MG63 (cell line): ENCODE results near the gene SEMA4D. TPM values are rescaled to one million over a fixed set of nuclear protein-coding genes. Genes with fewer than 3 reads are reported as not detected.

Source experiments
- DNase-seq: peaks from one replicate; pipeline ENCODE4 v3.0.0-alpha.2; 2020
- H3K27me3 ChIP-seq: fragments of 250-450 bp; sonication (Bioruptor Pico); 2 replicates; pipeline ENCODE4 v1.5.1; 2020; ENCODE audit warnings: mild to moderate bottlenecking, moderate library complexity
- H3K36me3 ChIP-seq: fragments of 250-450 bp; sonication (Bioruptor Pico); 2 replicates; pipeline ENCODE4 v1.5.1; 2020; ENCODE audit warnings: mild to moderate bottlenecking, moderate library complexity
- H3K4me3 ChIP-seq: fragments of 250-450 bp; sonication (Bioruptor Pico); 2 replicates; pipeline ENCODE4 v1.5.1; 2020; ENCODE audit warnings: mild to moderate bottlenecking, moderate library complexity
- H3K9me3 ChIP-seq: fragments of 250-450 bp; sonication (Bioruptor Pico); 2 replicates; pipeline ENCODE4 v1.5.1; 2020; ENCODE audit warnings: mild to moderate bottlenecking, moderate library complexity
- total RNA-seq: library from RNA; depleted of rRNA; stranded (reverse); fragments of >200 nt; shearing (Covaris generic); gene quantifications from 2 replicates; pipeline ENCODE4 v1.2.3, GENCODE V29; 2014; ENCODE audit warnings: low replicate concordance

The SEMA4D gene
- total RNA-seq, 1 experiment from 2014 or later: 0.23 TPM

GRCh38 chr9:89388084-89388867, 109.6 kb downstream of the SEMA4D start:
- no peaks in the 10 kb centered on the region for H3K36me3 ChIP-seq
- H3K4me3 ChIP-seq: no peak overlapping the region
- H3K9me3 ChIP-seq: no peaks in the 10 kb centered on the region
- no peak for DNase-seq
- H3K27me3 ChIP-seq: no peaks in the 10 kb centered on the region

DNA sequence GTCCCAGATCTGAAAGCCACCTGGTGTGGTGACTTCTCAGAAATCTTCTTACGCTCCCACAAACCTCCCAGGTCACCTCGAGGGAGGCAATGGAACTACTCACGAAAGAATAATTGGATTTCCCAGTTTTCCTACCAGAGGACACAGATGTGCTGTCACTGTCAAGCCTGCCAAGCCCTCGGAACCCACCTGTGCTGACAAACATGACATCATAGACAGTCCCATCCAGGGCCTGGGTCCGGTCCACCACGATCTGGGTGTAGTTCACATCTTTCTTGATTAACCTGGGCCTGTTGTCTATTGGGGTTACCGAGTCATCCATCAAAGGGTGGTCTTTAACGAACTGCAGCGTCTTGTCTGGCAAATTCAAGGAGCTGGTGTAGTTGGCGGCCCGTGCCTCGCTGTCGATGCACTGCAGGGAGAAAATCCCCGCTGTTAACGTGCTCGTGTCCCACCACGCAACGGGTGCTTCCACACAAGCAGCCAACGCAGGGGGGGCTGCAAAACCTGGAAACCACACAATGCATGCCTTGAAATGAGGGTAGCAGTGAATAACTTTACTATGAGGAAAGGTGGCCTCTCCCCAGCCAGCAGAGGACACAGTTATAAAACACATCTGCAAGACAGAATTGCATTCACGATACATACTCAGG, 110.6 kb downstream of the SEMA4D start:
- DNase-seq: no peak
- Histone ChIP-seq H3K27me3 (no peaks in the 10 kb centered on the region), H3K36me3 (no peaks in the 10 kb centered on the region), H3K9me3 (no peaks in the 10 kb centered on the region), H3K4me3 (no peak overlapping the region)

DNA sequence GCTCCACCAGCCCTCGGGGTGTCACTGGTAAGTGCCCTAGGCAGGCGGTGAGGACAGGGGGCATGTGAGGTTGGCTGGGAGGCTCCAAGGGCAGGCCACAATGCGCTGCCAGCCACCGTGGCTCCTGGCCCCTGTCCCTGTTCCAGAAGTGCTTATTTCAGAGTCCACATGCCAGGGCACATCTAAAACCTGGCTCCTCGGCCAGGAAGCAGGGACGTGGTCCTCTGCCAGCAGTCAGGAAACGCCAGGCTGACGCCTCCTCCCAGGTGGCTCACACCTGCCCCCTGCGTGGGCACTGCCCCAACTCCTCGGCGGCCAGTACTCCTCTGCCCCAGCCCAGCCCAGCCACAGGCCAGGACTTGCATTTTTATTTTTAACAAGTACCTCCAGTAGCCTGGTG, 111.1 kb downstream of the SEMA4D start:
- DNase-seq: no peak
- no peaks in the 10 kb centered on the region for H3K9me3 ChIP-seq
- no peaks in the 10 kb centered on the region for H3K27me3 ChIP-seq
- no peak overlapping the region for H3K4me3 ChIP-seq
- no peaks in the 10 kb centered on the region for H3K36me3 ChIP-seq

GRCh38 chr9:89386206-89386605, 111.7 kb downstream of the SEMA4D start:
- Histone ChIP-seq H3K36me3 (no peaks in the 10 kb centered on the region), H3K27me3 (no peaks in the 10 kb centered on the region), H3K9me3 (no peaks in the 10 kb centered on the region), H3K4me3 (no peak overlapping the region)
- no peak for DNase-seq

GRCh38 chr9:89384783-89385182, 113.1 kb downstream of the SEMA4D start:
- no peak overlapping the region for H3K4me3 ChIP-seq
- no peaks in the 10 kb centered on the region for H3K36me3 ChIP-seq
- no peaks in the 10 kb centered on the region for H3K9me3 ChIP-seq
- no peak for DNase-seq
- no peaks in the 10 kb centered on the region for H3K27me3 ChIP-seq

- Histone ChIP-seq H3K36me3 (no peaks in the 10 kb centered on the region), H3K4me3 (no peak overlapping the region), H3K9me3 (no peaks in the 10 kb centered on the region), H3K27me3 (no peaks in the 10 kb centered on the region)
- DNase-seq: no peak
Observed at GRCh38 chr9:89383721-89384300, 114.1 kb downstream of the SEMA4D start.

GRCh38 chr9:89383030-89383720, 114.7 kb downstream of the SEMA4D start:
- DNase-seq: no peak
- H3K27me3 ChIP-seq: no peaks in the 10 kb centered on the region
- no peaks in the 10 kb centered on the region for H3K36me3 ChIP-seq
- H3K9me3 ChIP-seq: no peaks in the 10 kb centered on the region
- no peak overlapping the region for H3K4me3 ChIP-seq

DNA sequence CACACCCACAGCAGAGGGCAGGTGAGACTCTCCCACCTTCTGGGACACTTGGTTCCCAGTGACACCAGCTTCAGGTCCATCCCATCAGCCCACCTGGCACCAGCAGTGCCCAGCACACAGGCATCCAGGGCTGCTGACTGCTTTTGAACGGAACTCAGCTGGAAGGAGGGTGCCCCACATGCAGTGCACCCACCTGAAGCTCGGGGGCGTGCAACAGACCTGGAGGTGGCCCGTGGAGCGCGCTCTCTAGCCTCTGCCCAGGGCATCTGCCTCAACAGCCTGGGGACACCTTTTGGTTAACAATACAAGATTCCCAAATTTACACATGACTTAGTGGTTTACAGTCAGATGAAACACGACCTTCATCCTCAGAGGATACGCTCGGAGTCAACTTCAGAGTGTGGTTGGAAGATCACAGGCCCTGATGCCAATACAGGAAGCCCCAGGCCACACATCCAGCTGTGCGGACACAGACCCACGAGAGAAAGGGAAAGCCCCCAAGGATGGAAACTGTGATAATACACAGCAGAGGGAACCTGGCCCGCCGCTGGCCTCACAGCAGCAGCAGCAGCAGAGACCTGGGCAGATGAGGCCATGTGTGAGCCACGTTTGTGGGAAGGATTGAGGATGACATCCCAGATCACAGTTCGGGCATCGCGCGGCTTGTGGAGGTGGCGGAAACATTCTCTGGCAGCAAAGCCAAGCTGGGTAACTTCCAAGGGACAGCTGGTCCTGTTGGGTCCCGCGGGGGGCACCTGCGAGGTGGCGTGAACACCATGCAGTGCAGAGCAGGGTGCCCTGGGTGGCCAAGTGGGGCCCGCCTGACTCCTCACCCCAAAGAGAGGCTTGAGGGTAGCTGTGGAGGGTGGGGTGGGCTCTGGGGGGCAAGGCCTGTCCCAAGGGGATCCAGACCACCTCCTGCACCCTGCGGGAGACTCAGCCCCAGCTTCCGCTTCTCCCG, 115.6 kb downstream of the SEMA4D start:
- H3K27me3 ChIP-seq: no peaks in the 10 kb centered on the region
- H3K9me3 ChIP-seq: no peaks in the 10 kb centered on the region
- DNase-seq: no peak
- no peak overlapping the region for H3K4me3 ChIP-seq
- no peaks in the 10 kb centered on the region for H3K36me3 ChIP-seq

DNA sequence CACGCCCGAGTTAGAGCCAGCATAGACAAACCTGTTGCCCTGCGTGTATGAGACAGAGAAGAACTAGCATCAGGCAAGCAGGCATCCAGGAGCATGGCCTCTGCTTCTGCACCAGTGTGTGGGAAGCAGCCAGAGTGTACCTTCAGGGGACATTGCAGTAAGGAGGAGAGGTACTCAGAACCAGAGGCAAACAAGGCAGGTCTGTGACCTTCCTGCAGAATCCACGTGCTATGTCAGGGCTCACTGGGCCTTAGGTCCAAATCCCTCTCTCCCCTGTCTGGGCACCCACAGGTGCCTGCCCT, 116.7 kb downstream of the SEMA4D start:
- no peak for DNase-seq
- H3K9me3 ChIP-seq: no peaks in the 10 kb centered on the region
- no peaks in the 10 kb centered on the region for H3K36me3 ChIP-seq
- H3K4me3 ChIP-seq: no peak overlapping the region
- no peaks in the 10 kb centered on the region for H3K27me3 ChIP-seq

DNA sequence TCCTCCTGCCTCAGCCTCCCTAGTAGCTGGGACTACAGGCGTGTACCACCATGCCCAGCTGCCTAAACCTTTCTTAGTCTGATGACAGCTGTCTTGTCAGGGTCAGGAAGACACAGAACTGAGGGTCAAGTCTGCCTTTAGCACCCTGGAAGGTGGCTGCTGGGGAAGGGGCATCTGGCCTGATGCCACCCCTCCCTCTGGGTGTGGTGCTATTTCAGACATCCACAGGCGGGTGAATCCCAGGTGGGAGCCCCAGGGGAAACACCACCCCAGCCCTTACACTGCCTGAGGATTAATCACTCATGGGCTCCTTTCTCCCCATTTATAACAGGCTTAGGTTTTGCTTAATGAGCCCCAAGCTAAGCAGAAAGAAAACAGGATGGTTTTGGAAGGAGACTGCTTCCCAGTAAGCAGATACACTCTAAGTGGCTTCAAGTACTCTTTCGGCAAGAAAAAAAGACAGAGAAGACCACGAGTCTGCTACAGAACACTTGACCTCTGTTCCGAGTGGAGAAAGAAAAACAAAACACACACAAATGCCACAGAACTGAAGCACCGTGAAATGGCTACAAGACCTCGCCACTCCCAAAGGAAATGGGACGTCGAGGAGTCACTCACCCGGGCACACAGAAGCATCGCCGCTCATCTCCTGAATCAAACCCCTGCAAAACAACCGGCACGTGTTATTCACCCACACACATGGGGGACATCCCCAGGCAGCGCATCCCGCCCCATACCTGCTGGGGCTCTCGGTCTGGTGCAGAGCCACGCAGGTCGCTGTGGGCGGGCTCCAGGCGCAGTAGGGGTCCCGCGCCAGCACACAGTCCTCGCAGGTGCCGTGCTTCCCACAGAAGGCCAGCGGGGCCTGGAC, 117.2 kb downstream of the SEMA4D start:
- DNase-seq: no peak
- Histone ChIP-seq H3K27me3 (no peaks in the 10 kb centered on the region), H3K4me3 (no peak overlapping the region)

DNA sequence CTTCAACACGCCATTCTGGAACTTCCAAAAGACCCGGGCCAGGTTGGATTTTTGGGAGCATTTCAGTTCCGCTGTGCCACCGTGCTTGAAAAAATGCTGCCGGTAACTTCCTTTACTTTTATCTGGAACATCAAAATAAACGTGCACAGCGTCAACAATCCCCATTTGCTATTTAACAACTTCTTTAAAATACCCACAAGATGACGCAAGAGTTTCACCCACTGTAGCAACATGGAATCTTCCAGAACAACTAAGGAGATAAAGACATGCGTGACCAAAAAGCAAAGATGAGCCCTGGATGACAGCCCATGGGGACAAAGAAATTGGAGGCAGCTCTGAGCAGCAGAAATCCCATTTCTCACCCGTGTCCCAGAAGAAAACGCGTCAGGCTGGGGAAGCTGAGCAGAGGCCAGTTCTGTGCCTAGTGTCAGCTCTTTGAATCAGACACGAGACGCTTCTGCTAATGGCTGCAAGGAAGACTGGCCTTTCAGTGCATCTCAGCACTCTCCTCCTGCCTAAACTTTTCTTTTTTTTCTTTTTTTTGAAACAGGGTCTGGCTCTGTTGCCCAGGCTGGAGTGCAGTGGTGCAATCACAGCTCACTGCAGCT, 118.3 kb downstream of the SEMA4D start:
- no peak for DNase-seq
- Histone ChIP-seq H3K4me3 (no peak overlapping the region), H3K27me3 (no peaks in the 10 kb centered on the region), H3K36me3 (no peaks in the 10 kb centered on the region), H3K9me3 (no peaks in the 10 kb centered on the region)

More for the DNA sequence above, 117.2 kb downstream of the SEMA4D start:
- no peaks in the 10 kb centered on the region for H3K9me3 ChIP-seq
- H3K36me3 ChIP-seq: no peaks in the 10 kb centered on the region

GRCh38 chr9:89379031-89379430, 118.9 kb downstream of the SEMA4D start:
- no peak for DNase-seq
- Histone ChIP-seq H3K4me3 (no peak overlapping the region), H3K27me3 (no peaks in the 10 kb centered on the region), H3K36me3 (no peaks in the 10 kb centered on the region), H3K9me3 (no peaks in the 10 kb centered on the region)

- Histone ChIP-seq H3K36me3 (no peaks in the 10 kb centered on the region), H3K9me3 (no peaks in the 10 kb centered on the region), H3K4me3 (no peak overlapping the region), H3K27me3 (no peaks in the 10 kb centered on the region)
- no peak for DNase-seq
Observed at GRCh38 chr9:89378541-89378940, 119.4 kb downstream of the SEMA4D start.

DNA sequence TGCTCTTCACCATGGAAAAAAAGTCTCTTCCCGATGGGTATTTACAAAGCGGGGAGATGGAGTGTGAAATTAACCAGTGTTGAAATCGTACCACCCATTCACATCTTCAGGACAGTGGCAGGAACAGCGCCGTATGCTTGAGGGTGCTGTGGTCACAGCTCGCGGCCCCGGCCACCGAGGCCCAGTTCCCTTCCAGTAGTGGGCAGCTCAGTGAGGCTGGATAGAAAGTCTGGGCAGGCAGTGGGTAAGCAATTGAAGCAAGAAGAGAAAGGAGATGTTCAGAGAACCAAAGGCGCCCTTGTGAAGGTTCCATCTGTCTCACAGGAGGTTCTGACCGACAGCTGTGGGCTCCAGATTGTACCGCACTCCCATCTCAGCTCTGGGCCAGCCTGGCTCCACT, 120.5 kb downstream of the SEMA4D start:
- H3K27me3 ChIP-seq: no peaks in the 10 kb centered on the region
- no peaks in the 10 kb centered on the region for H3K36me3 ChIP-seq

DNA sequence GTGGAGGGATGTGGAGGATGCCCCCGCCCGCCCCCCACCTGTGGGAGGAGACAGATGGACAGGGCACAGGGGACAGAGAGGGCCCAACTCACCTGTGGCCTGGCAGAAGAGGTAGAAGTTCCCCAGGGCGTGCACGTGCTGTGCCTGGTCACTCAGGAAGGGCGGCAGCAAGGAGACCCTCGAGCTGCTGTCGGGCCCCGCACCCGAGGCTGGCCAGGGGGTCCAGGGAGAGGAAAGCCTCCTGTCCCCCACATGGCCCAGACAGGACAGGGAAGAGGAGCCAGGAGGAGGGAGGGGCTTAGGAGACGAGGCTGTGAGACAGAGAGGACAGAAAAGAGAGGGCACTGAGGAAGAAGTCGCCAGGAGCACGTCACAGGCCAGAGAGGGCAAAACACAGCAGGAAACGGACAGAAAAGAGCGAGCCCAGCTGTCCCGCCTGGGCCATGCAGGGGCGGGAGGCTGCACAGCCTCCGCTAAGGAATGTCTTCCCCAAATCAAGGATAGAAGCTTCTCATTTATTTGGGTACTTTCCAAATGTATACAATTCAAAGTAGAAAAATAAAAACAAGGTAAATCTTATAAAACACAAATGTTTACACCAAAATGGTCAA, 121.1 kb downstream of the SEMA4D start:
- Histone ChIP-seq H3K36me3 (no peaks in the 10 kb centered on the region), H3K27me3 (no peaks in the 10 kb centered on the region), H3K4me3 (no peak overlapping the region), H3K9me3 (no peaks in the 10 kb centered on the region)
- no peak for DNase-seq

More for the DNA sequence above, 120.5 kb downstream of the SEMA4D start:
- Histone ChIP-seq H3K9me3 (no peaks in the 10 kb centered on the region), H3K4me3 (no peak overlapping the region)
- no peak for DNase-seq
